ENCODE results near the gene DNMT3L.
"Not testable (repeated sequence)": the region's sequence is repeated elsewhere in the genome, so short reads cannot be mapped to it uniquely, and the experiment has no call there.

DNMT3L gene

GRCh38 chr21:44294391-44295162 is 32.9 kb upstream of the DNMT3L start:
- peak; percentile 30 for DNase-seq

GRCh38 chr21:44293551-44294231 is 32.0 kb upstream of the DNMT3L start:
- no peak for DNase-seq

GRCh38 chr21:44292812-44293195 is 31.1 kb upstream of the DNMT3L start:
- DNase-seq, result no peak

GRCh38 chr21:44291936-44292811 is 30.5 kb upstream of the DNMT3L start:
- DNase-seq, result no peak

- DNase-seq, result no peak
Measured at GRCh38 chr21:44291078-44291935, 29.6 kb upstream of the DNMT3L start.

GRCh38 chr21:44290327-44291077 is 28.8 kb upstream of the DNMT3L start:
- no peak for DNase-seq

- DNase-seq, result no peak
Measured at GRCh38 chr21:44289381-44290010, 27.8 kb upstream of the DNMT3L start.

- DNase-seq, result no peak
Measured at GRCh38 chr21:44288251-44289110, 26.8 kb upstream of the DNMT3L start.

- DNase-seq, result no peak
Measured at GRCh38 chr21:44286716-44287632, 25.3 kb upstream of the DNMT3L start.

- no peak for DNase-seq
Measured at GRCh38 chr21:44286086-44286715, 24.5 kb upstream of the DNMT3L start.

- no peak for DNase-seq
Measured at GRCh38 chr21:44285138-44285992, 23.7 kb upstream of the DNMT3L start, which contains the start of gene AIRE. TSS of gene AIRE (plus strand) at chr21:44285876. CDS start at chr21:44286007, 131 bp downstream.

GRCh38 chr21:44283948-44284347 is 22.3 kb upstream of the DNMT3L start:
- no peak for DNase-seq

- not testable (repeated sequence) for DNase-seq
Measured at GRCh38 chr21:44283211-44283785, 21.6 kb upstream of the DNMT3L start.

- DNase-seq, result no peak
Measured at GRCh38 chr21:44282370-44282769, 20.7 kb upstream of the DNMT3L start.

- DNase-seq, result no peak
Measured at GRCh38 chr21:44281801-44282200, 20.1 kb upstream of the DNMT3L start.

GRCh38 chr21:44279354-44280260 is 17.9 kb upstream of the DNMT3L start:
- peak; percentile 65 for DNase-seq

Measured in NCI-H1092 (cell line).